Measurements from ENCODE around the gene PPP2R3B. TPM values are rescaled to one million over a fixed set of nuclear protein-coding genes. Genes with fewer than 3 reads are reported as not detected.
"Not testable (repeated sequence)": the region's sequence is repeated elsewhere in the genome, so short reads cannot be mapped to it uniquely, and the experiment has no call there.

The PPP2R3B gene
- total RNA-seq, 1 experiment from 2014 or later = 19.1 TPM

DNA sequence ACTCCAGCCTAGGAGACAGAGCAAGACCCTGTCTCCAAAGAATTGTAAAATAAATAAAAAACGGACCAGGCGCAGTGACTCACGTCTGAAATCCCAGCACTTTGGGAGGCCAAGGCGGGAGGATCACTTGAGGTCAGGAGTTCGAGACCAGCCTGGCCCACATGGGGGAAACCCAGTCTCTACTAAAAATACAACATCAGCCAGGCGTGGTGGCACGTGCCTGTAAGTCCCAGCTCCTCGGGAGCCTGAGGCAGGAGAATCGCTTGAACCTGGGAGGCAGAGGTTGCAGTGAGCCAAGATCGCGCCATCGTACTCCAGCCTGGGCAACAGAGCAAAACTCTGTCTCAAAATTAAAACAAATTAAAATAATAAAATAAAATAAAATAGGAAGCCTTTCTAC, 971 bp downstream of the PPP2R3B start:
- H3K9me2 ChIP-seq (ENCODE audit: insufficient read depth); ATAC-seq; BruUV-seq (replicated peaks); H2AFZ ChIP-seq (ENCODE audit: low read depth, low read length, poor library complexity, severe bottlenecking); H3K79me2 ChIP-seq (ENCODE audit: insufficient read depth, low read length); DNase-seq (ENCODE audit: low read depth, low spot score); intact Hi-C loops (cut with micrococcal nuclease); CTCF ChIA-PET; RAD21 ChIA-PET (ENCODE audit: low non-redundant PET in 1 of 2, low total read pairs in 2 of 2, uncharacterized antibody in 2 of 2, unreplicated experiment in 2 of 2); H3K27me3 ChIP-seq (ENCODE audit: insufficient read depth, low read length); H3K9me3 ChIP-seq (ENCODE audit: control insufficient read depth in 1 of 2, insufficient read depth in 1 of 2, low read depth in 1 of 2, low read length in 2 of 2); H4K20me1 ChIP-seq (ENCODE audit: insufficient read depth); POLR2A ChIA-PET; H3K36me3 ChIP-seq (ENCODE audit: control insufficient read depth in 1 of 2, insufficient read depth in 2 of 2, low read length in 2 of 2); H3K27ac ChIP-seq (ENCODE audit: low read depth, low read length); H3K4me1 ChIP-seq (ENCODE audit: control insufficient read depth in 1 of 2, insufficient read depth in 2 of 2, low read length in 2 of 2): not testable (repeated sequence)
- peak overlapping the region; percentile 63 to 67 for H3K4me3 ChIP-seq (replicated peaks in 1 of 2; ENCODE audit: low read depth in 1 of 2, low read length in 2 of 2)
- peak overlapping the region; percentile 84 for H3K4me2 ChIP-seq (ENCODE audit: low read length)
- H3K9ac ChIP-seq (ENCODE audit: low read length) = peak overlapping the region; percentile 89

DNA sequence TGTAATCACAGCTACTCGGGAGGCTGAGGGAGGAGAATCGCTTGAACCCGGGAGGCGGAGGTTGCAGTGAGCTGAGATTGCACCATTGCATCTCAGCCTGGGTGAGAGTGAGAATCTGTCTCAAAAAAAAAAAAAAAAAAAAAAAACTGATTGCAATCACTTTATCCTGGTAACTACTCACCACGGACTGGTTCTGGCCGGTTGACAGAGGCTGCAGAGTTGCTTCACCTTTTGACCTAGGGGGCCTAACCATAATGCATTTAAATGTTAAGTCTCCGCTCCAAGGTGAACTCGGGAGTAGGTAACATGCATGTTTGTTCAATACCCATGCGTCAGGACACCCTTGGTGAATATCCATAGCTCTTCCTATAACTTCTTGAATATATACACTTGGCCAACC, 1.8 kb downstream of the PPP2R3B start:
- ChIA-PET POLR2A (no interaction called here), CTCF (no interaction called here), RAD21 (ENCODE audit: low non-redundant PET in 1 of 2, low total read pairs in 2 of 2, uncharacterized antibody in 2 of 2, unreplicated experiment in 2 of 2) (no interaction called here)
- Histone ChIP-seq H3K4me3 (replicated peaks in 1 of 2; ENCODE audit: low read depth in 1 of 2, low read length in 2 of 2) (no peak overlapping the region), H3K27me3 (ENCODE audit: insufficient read depth, low read length) (no peaks in the 10 kb centered on the region), H3K79me2 (ENCODE audit: insufficient read depth, low read length) (no peaks in the 10 kb centered on the region), H3K9ac (ENCODE audit: low read length) (no peak overlapping the region), H4K20me1 (ENCODE audit: insufficient read depth) (no peaks in the 10 kb centered on the region), H3K27ac (ENCODE audit: low read depth, low read length) (no peak overlapping the region), H3K36me3 (ENCODE audit: control insufficient read depth in 1 of 2, insufficient read depth in 2 of 2, low read length in 2 of 2) (no peaks in the 10 kb centered on the region), H3K9me2 (ENCODE audit: insufficient read depth) (no peaks in the 10 kb centered on the region), H3K4me2 (ENCODE audit: low read length) (no peak overlapping the region), H2AFZ (ENCODE audit: low read depth, low read length, poor library complexity, severe bottlenecking) (no peak overlapping the region), H3K9me3 (ENCODE audit: control insufficient read depth in 1 of 2, insufficient read depth in 1 of 2, low read depth in 1 of 2, low read length in 2 of 2) (no peaks in the 10 kb centered on the region), H3K4me1 (ENCODE audit: control insufficient read depth in 1 of 2, insufficient read depth in 2 of 2, low read length in 2 of 2) (peaks cover 0 to 5% of the 10 kb centered on the region in 2 experiments; a peak in 1 of 4 replicates)
- no peak for ATAC-seq
- TF ChIP-seq EZH2 (IDR thresholded peaks at IDR 0.05) (no peak), ZFX (IDR thresholded peaks at IDR 0.05) (no peak), ELF1 (IDR thresholded peaks at IDR 0.05; ENCODE audit: borderline replicate concordance, low read depth) (no peak)
- no peak for DNase-seq (ENCODE audit: low read depth, low spot score)
- intact Hi-C loops (cut with micrococcal nuclease) = no loop called here
- no TSS peak for BruUV-seq (replicated peaks)

DNA sequence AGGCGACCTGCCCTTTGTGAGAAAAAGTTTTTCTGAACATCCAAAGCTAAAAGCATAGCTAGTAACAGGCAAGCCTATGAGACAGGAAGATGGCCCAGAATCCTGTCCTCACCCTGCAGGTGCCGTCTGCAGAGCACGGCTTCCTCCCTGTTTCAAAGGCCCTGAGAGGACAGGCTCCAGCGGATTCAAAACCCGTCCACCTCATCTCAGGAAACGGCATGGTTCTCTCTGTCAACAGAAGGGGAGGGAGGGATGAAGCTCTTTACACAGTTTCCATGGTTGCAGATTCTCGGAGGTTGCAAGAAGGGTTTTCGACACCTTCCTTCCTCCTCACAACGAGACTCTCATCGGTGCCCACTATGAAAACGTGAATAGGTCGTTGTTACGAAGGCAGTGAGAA, 8.3 kb downstream of the PPP2R3B start:
- Histone ChIP-seq H3K9me2 (ENCODE audit: insufficient read depth) (no peaks in the 10 kb centered on the region), H3K27me3 (ENCODE audit: insufficient read depth, low read length) (no peaks in the 10 kb centered on the region), H3K27ac (ENCODE audit: low read depth, low read length) (no peak overlapping the region), H3K4me2 (ENCODE audit: low read length) (no peak overlapping the region), H3K36me3 (ENCODE audit: control insufficient read depth in 1 of 2, insufficient read depth in 2 of 2, low read length in 2 of 2) (no peaks in the 10 kb centered on the region), H3K79me2 (ENCODE audit: insufficient read depth, low read length) (no peaks in the 10 kb centered on the region), H2AFZ (ENCODE audit: low read depth, low read length, poor library complexity, severe bottlenecking) (no peak overlapping the region), H3K9ac (ENCODE audit: low read length) (no peak overlapping the region), H4K20me1 (ENCODE audit: insufficient read depth) (no peaks in the 10 kb centered on the region), H3K4me3 (replicated peaks in 1 of 2; ENCODE audit: low read depth in 1 of 2, low read length in 2 of 2) (no peak overlapping the region), H3K4me1 (ENCODE audit: control insufficient read depth in 1 of 2, insufficient read depth in 2 of 2, low read length in 2 of 2) (no peaks in the 10 kb centered on the region), H3K9me3 (ENCODE audit: control insufficient read depth in 1 of 2, insufficient read depth in 1 of 2, low read depth in 1 of 2, low read length in 2 of 2) (no peaks in the 10 kb centered on the region)
- no peak for ATAC-seq
- DNase-seq (ENCODE audit: low read depth, low spot score) = no peak
- intact Hi-C loops (cut with micrococcal nuclease) = no loop called here
- ChIA-PET RAD21 (ENCODE audit: low non-redundant PET in 1 of 2, low total read pairs in 2 of 2, uncharacterized antibody in 2 of 2, unreplicated experiment in 2 of 2) (no interaction called here), CTCF (no interaction called here), POLR2A (no interaction called here)
- BruUV-seq (replicated peaks) = no TSS peak
- TF ChIP-seq ZFX (IDR thresholded peaks at IDR 0.05) (no peak), SRF (IDR thresholded peaks at IDR 0.05; ENCODE audit: low read depth) (no peak), REST (IDR thresholded peaks at IDR 0.05; ENCODE audit: low read depth) (no peak), YY1 (IDR thresholded peaks at IDR 0.05; ENCODE audit: extremely low read depth, insufficient replicate concordance, low read depth, low read length) (no peak), ATF3 (IDR thresholded peaks at IDR 0.05) (no peak), SP1 (IDR thresholded peaks at IDR 0.05; ENCODE audit: low read depth) (no peak), TCF7L2 (IDR thresholded peaks at IDR 0.05; ENCODE audit: borderline replicate concordance, extremely low read depth, insufficient read depth, insufficient read length) (no peak)

Data from HCT116 (cell line).